Vagina (tissue), 2 donors: ENCODE data around the gene PALM.

Experiments
- CTCF ChIP-seq, 3 experiments: fragments of 450-650 bp in 2 of 3; fragments of 200-600 bp in 1 of 3; sonication (generic) in 1 of 3; IDR thresholded peaks; one replicate each; pipeline ENCODE4 v1.5.1; 2017 to 2019; ENCODE audit warnings: antibody characterized with exemption in 3 of 3, mild to moderate bottlenecking in 2 of 3, moderate library complexity in 2 of 3
- POLR2A ChIP-seq, 2 donors: fragments of 450-650 bp; IDR thresholded peaks; one replicate each; pipeline ENCODE4 v1.6.1; 2017; ENCODE audit warnings: antibody characterized with exemption in 2 of 2, mild to moderate bottlenecking in 2 of 2, moderate library complexity in 2 of 2

- TF ChIP-seq CTCF (IDR thresholded peaks at IDR 0.05), result peak in 1 of 3 experiments; percentile 22
- TF ChIP-seq POLR2A (IDR thresholded peaks at IDR 0.05), result no peak
These were observed 62.6 kb downstream of the PALM start for GRCh38 chr19:771332-771785.
